Vagina (tissue), 2 donors: ENCODE data around the gene ADGRE1.

Experiments used
- POLR2A ChIP-seq, 2 donors: fragments of 450-650 bp; IDR thresholded peaks; one replicate each; pipeline ENCODE4 v1.6.1; 2017; ENCODE audit warnings: antibody characterized with exemption in 2 of 2, mild to moderate bottlenecking in 2 of 2, moderate library complexity in 2 of 2
- POLR2AphosphoS5 ChIP-seq, 2 donors: sonication (generic); formaldehyde crosslinking; IDR thresholded peaks; one replicate each; pipeline ENCODE4 v1.9.0; 2017; ENCODE audit warnings: antibody characterized with exemption in 2 of 2, mild to moderate bottlenecking in 2 of 2, low read depth in 1 of 2; ENCODE audit not compliant: insufficient read depth in 1 of 2
- TF ChIP-seq, protein P1 (sequence below), 3 experiments: fragments of 450-650 bp in 2 of 3; fragments of 200-600 bp in 1 of 3; sonication (generic) in 1 of 3; IDR thresholded peaks; one replicate each; pipeline ENCODE4 v1.5.1; 2017 to 2019; ENCODE audit warnings: antibody characterized with exemption in 3 of 3, mild to moderate bottlenecking in 2 of 3, moderate library complexity in 2 of 3

DNA sequence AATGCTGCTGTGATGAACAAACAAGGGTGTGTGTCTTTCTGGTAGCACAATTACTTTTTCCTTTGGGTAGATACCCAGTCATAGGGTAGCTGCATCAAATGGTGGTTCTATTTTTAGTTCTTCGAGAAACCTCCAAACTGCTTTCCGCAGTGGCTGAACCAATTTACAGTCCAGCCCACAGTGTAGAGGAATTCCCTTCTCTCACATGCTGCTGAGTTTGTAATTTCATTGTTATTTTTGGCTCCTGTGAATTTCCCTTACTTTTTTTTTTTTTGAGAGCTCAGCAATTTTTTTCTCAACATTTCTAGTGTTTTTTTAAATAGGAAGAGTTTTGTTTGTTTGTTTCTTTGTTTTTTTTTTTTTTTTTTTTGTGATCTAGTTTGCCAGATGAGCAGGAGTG lies 37.5 kb upstream of the ADGRE1 start:
- no peak for TF ChIP-seq POLR2A (IDR thresholded peaks at IDR 0.05)
- TF ChIP-seq, protein P1, sequence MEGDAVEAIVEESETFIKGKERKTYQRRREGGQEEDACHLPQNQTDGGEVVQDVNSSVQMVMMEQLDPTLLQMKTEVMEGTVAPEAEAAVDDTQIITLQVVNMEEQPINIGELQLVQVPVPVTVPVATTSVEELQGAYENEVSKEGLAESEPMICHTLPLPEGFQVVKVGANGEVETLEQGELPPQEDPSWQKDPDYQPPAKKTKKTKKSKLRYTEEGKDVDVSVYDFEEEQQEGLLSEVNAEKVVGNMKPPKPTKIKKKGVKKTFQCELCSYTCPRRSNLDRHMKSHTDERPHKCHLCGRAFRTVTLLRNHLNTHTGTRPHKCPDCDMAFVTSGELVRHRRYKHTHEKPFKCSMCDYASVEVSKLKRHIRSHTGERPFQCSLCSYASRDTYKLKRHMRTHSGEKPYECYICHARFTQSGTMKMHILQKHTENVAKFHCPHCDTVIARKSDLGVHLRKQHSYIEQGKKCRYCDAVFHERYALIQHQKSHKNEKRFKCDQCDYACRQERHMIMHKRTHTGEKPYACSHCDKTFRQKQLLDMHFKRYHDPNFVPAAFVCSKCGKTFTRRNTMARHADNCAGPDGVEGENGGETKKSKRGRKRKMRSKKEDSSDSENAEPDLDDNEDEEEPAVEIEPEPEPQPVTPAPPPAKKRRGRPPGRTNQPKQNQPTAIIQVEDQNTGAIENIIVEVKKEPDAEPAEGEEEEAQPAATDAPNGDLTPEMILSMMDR (IDR thresholded peaks at IDR 0.05): no peak
- no peak for TF ChIP-seq POLR2AphosphoS5 (IDR thresholded peaks at IDR 0.05; ENCODE audit: insufficient read depth in 1 of 2, low read depth in 1 of 2)
